Esophagus squamous epithelium (tissue), 4 donors: Measurements from ENCODE around the gene CMYA5.
"Not testable (repeated sequence)": the region's sequence is repeated elsewhere in the genome, so short reads cannot be mapped to it uniquely, and the experiment has no call there.

Source experiments
- POLR2A ChIP-seq, 4 donors: fragments of 450-650 bp; IDR thresholded peaks; one replicate each; pipeline ENCODE4 v1.6.1; 2017; ENCODE audit warnings: antibody characterized with exemption in 4 of 4, mild to moderate bottlenecking in 4 of 4, moderate library complexity in 3 of 4
- TF ChIP-seq, protein P1 (sequence below), 6 experiments: fragments of 450-650 bp in 4 of 6; fragments of 200-600 bp in 2 of 6; sonication (generic) in 2 of 6; IDR thresholded peaks; one replicate each; pipeline ENCODE4 v1.5.1; 2016 to 2019; ENCODE audit warnings: antibody characterized with exemption in 6 of 6, mild to moderate bottlenecking in 4 of 6, moderate library complexity in 4 of 6

DNA sequence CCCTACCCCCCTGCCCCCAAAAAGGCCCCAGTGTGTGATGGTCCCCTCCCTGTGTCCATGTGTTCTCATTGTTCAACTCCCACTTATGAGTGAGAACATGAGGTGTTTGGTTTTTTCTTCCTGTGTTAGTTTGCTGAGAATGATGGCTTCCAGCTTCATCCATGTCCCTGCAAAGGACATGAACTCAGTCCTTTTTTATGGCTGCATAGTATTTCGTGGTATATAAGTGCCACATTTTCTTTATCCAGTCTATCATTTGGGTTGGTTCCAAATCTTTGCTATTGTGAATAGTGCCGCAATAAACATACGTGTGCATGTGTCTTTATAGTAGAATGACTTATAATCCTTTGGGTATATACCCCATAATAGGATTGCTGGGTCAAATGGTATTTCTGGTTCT lies 74.5 kb downstream of the CMYA5 start:
- TF ChIP-seq, protein P1, sequence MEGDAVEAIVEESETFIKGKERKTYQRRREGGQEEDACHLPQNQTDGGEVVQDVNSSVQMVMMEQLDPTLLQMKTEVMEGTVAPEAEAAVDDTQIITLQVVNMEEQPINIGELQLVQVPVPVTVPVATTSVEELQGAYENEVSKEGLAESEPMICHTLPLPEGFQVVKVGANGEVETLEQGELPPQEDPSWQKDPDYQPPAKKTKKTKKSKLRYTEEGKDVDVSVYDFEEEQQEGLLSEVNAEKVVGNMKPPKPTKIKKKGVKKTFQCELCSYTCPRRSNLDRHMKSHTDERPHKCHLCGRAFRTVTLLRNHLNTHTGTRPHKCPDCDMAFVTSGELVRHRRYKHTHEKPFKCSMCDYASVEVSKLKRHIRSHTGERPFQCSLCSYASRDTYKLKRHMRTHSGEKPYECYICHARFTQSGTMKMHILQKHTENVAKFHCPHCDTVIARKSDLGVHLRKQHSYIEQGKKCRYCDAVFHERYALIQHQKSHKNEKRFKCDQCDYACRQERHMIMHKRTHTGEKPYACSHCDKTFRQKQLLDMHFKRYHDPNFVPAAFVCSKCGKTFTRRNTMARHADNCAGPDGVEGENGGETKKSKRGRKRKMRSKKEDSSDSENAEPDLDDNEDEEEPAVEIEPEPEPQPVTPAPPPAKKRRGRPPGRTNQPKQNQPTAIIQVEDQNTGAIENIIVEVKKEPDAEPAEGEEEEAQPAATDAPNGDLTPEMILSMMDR (IDR thresholded peaks at IDR 0.05) = not testable (repeated sequence)
- not testable (repeated sequence) for TF ChIP-seq POLR2A (IDR thresholded peaks at IDR 0.05)
